GM12878 (cell line): ENCODE measurements around the gene BOLA1. TPM values are rescaled to one million over a fixed set of nuclear protein-coding genes. Genes with fewer than 3 reads are reported as not detected.

Experiments
- CREM ChIP-seq: IDR thresholded peaks from 2 replicates; pipeline ENCODE4 v1.6.1; 2014; ENCODE audit warnings: antibody characterized with exemption, low read depth
- CUX1 ChIP-seq: IDR thresholded peaks from 2 replicates; pipeline ENCODE4 v1.6.1; 2012; ENCODE audit warnings: improper control_type of control experiment, low read depth, low read length; ENCODE audit not compliant: insufficient replicate concordance
- EGR1 ChIP-seq, 2 experiments: IDR thresholded peaks; 1 replicate in 1 of 2; 2 replicates in 1 of 2; pipeline ENCODE4 v1.6.1; 2011 to 2012; ENCODE audit warnings: low read depth in 2 of 2, low read length in 2 of 2, borderline replicate concordance in 1 of 2, mild to moderate bottlenecking in 1 of 2, moderate library complexity in 1 of 2
- FOXM1 ChIP-seq: IDR thresholded peaks from 2 replicates; pipeline ENCODE4 v1.6.1; 2012; ENCODE audit warnings: low read depth, mild to moderate bottlenecking, inconsistent platforms, low read length, moderate library complexity
- MTA2 ChIP-seq: fragments of 450-650 bp; IDR thresholded peaks from 2 replicates; pipeline ENCODE4 v1.6.1; 2016; ENCODE audit warnings: low read depth, mild to moderate bottlenecking, moderate library complexity
- MYB ChIP-seq: fragments of 150-350 bp; IDR thresholded peaks from 2 replicates; pipeline ENCODE4 v1.6.1; 2014; ENCODE audit warnings: mild to moderate bottlenecking, low read depth, low read length, borderline replicate concordance
- NFYB ChIP-seq: IDR thresholded peaks from 2 replicates; pipeline ENCODE4 v1.6.1; 2011; ENCODE audit warnings: low read depth, mild to moderate bottlenecking, low read length, improper control_type of control experiment, moderate library complexity; ENCODE audit not compliant: insufficient read depth
- NR2F1 ChIP-seq: fragments of 450-650 bp; conservative IDR thresholded peaks from 2 replicates; pipeline ENCODE4 v1.6.1; 2017; ENCODE audit warnings: mild to moderate bottlenecking
- POLR2A ChIP-seq: IDR thresholded peaks from 2 replicates; pipeline ENCODE4 v1.6.1; 2011; ENCODE audit warnings: low read depth, mild to moderate bottlenecking, low read length
- POU2F2 ChIP-seq: IDR thresholded peaks from 3 replicates; pipeline ENCODE4 v1.6.1; 2011; ENCODE audit warnings: low read depth, mild to moderate bottlenecking, low read length, borderline replicate concordance
- SIN3A ChIP-seq: IDR thresholded peaks from 2 replicates; pipeline ENCODE4 v1.6.1; 2012; ENCODE audit warnings: low read depth, low read length, improper control_type of control experiment
- SPI1 ChIP-seq: IDR thresholded peaks from 2 replicates; pipeline ENCODE4 v1.6.1; 2011; ENCODE audit warnings: low read depth, mild to moderate bottlenecking, low read length, moderate library complexity, borderline replicate concordance; ENCODE audit not compliant: insufficient read depth
- SUPT20H ChIP-seq: IDR thresholded peaks from 2 replicates; pipeline ENCODE4 v1.6.1; 2011; ENCODE audit warnings: low read depth, mild to moderate bottlenecking, low read length, moderate library complexity, borderline replicate concordance; ENCODE audit not compliant: control insufficient read depth
- TARDBP ChIP-seq: IDR thresholded peaks from 2 replicates; pipeline ENCODE4 v1.6.1; 2016; ENCODE audit warnings: borderline replicate concordance
- ZBED1 ChIP-seq: IDR thresholded peaks from 2 replicates; pipeline ENCODE4 v1.6.1; 2016; ENCODE audit warnings: borderline replicate concordance
- ZBTB33 ChIP-seq: fragments of 450-650 bp; IDR thresholded peaks from 2 replicates; pipeline ENCODE4 v1.6.1; 2017; ENCODE audit warnings: mild to moderate bottlenecking
- ZNF384 ChIP-seq: IDR thresholded peaks from 2 replicates; pipeline ENCODE4 v1.6.1; 2012; ENCODE audit warnings: low read depth, mild to moderate bottlenecking, low read length, improper control_type of control experiment, borderline replicate concordance
- ZZZ3 ChIP-seq: IDR thresholded peaks from 2 replicates; pipeline ENCODE4 v1.6.1; 2011; ENCODE audit warnings: low read depth; ENCODE audit not compliant: control insufficient read depth, insufficient read length
- polyA plus RNA-seq, 11 experiments: library from polyadenylated mRNA; depleted of rRNA in 4 of 11; unstranded in 6 of 11; stranded (reverse) in 5 of 11; fragments of >200 nt; fragmentation: Nextera tagmentation in 4 of 11; fragmentation: Illumina TruSeq in 1 of 11; extraction: Ambion mirVana in 4 of 11; extraction: Trizol in 1 of 11; gene quantifications; 1 replicate in 1 of 11; 2 replicates in 10 of 11; pipeline versions ENCODE4 v1.2.1 to v1.2.3, GENCODE V29; 2011 to 2016; ENCODE audit warnings: inconsistent platforms in 2 of 11, missing spikeins in 2 of 11, low read depth in 1 of 11
- total RNA-seq, 4 experiments: library from RNA; depleted of rRNA in 3 of 4; stranded (reverse); fragments of >200 nt in 3 of 4; fragmentation: Illumina TruSeq in 1 of 4; extraction: Trizol in 1 of 4; gene quantifications; 2 replicates each; pipeline versions ENCODE4 v1.2.1 to v1.2.3, GENCODE V29; 2013 to 2021
- TF ChIP-seq, protein P1 (sequence below): IDR thresholded peaks from 2 replicates; pipeline ENCODE4 v1.6.1; 2011; ENCODE audit warnings: borderline replicate concordance, low read depth, mild to moderate bottlenecking, moderate library complexity, mixed read lengths, low read length; ENCODE audit not compliant: insufficient read depth; ENCODE audit errors: extremely low read length
- TF ChIP-seq, protein P2 (sequence below): IDR thresholded peaks from 2 replicates; pipeline ENCODE4 v1.6.1; 2011; ENCODE audit warnings: mild to moderate bottlenecking, low read depth, low read length, moderate library complexity; ENCODE audit not compliant: insufficient replicate concordance

Gene BOLA1
- total and polyA plus RNA-seq, 10 of the 15 experiments (the other 5 are each of a cell fraction or from before 2014, with no cell fraction given): 0.74 to 18.7 (median 11.3) TPM

DNA sequence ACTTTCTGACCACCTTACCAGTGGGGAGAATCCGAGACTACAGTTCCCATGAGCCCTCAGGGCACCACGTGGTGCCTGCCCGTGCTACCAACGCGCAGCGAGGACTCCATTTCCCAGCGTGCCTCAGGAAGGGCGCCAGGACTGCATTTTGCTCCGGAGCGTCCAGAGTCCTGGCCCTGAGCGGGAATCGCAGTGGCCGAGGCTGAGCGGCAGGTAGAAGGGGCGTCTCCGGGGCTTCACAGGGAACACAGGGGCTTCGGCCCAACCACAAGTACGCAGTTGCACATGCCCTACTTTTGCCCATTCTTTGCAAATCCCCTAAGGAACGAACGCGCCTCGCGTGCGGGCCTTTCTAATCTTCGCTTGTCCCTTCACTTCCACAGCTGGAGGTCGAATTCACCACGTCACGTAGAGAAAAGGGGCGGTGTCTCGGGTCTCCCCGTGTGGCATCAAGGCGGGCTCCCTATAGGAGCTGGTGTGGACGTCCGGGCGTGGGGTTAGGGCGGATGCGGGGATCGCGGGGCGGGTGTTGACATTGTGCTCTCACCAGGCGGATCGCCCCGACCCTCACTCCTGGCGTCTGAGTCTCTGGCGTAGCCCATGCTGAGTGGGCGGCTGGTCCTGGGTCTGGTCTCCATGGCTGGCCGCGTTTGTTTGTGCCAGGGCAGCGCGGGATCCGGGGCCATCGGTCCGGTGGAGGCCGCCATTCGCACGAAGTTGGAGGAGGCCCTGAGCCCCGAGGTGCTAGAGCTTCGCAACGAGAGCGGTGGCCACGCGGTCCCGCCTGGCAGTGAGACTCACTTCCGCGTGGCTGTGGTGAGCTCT, at the start of gene BOLA1 (continued):
- TF ChIP-seq, protein P1, sequence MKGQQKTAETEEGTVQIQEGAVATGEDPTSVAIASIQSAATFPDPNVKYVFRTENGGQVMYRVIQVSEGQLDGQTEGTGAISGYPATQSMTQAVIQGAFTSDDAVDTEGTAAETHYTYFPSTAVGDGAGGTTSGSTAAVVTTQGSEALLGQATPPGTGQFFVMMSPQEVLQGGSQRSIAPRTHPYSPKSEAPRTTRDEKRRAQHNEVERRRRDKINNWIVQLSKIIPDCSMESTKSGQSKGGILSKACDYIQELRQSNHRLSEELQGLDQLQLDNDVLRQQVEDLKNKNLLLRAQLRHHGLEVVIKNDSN: peak; percentile 98
- TF ChIP-seq EGR1 (IDR thresholded peaks at IDR 0.05; ENCODE audit: borderline replicate concordance in 1 of 2, low read depth in 2 of 2, low read length in 2 of 2) (no peak), MTA2 (0 out of 2 replicates have a peak, but pooled peaks have one; percentile 28), SUPT20H (no peak), TARDBP (peak; percentile 97), ZNF384 (no peak), POLR2A (peak; percentile 78), NR2F1 (peak; percentile 40), ZBTB33 (peak; percentile 62; the same call in 1 of the 2 replicates), NFYB (0 out of 2 replicates have a peak, but pooled peaks have one; percentile 30), MYB (no peak), SPI1 (no peak), SIN3A (no peak; the same call in 1 of the 2 replicates), ZBED1 (no peak), CUX1 (no peak), ZZZ3 (no peak), POU2F2 (0 out of 3 replicates have a peak, but pooled peaks have one; percentile 60), FOXM1 (no peak), CREM (peak; percentile 97)
- TF ChIP-seq, protein P2, sequence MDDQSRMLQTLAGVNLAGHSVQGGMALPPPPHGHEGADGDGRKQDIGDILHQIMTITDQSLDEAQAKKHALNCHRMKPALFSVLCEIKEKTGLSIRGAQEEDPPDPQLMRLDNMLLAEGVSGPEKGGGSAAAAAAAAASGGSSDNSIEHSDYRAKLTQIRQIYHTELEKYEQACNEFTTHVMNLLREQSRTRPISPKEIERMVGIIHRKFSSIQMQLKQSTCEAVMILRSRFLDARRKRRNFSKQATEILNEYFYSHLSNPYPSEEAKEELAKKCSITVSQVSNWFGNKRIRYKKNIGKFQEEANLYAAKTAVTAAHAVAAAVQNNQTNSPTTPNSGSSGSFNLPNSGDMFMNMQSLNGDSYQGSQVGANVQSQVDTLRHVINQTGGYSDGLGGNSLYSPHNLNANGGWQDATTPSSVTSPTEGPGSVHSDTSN: no peak
